22Rv1 (cell line): Measurements from ENCODE around the gene PDE4B.

Experiments used
- ZFX ChIP-seq: fragments of 450-650 bp; IDR thresholded peaks from 2 replicates; pipeline ENCODE4 v1.6.1; 2017; ENCODE audit warnings: antibody characterized with exemption, borderline replicate concordance
- TF ChIP-seq, protein P1 (sequence below): fragments of 450-650 bp; IDR thresholded peaks from 2 replicates; pipeline ENCODE4 v1.5.1; 2017; ENCODE audit warnings: mild to moderate bottlenecking

DNA sequence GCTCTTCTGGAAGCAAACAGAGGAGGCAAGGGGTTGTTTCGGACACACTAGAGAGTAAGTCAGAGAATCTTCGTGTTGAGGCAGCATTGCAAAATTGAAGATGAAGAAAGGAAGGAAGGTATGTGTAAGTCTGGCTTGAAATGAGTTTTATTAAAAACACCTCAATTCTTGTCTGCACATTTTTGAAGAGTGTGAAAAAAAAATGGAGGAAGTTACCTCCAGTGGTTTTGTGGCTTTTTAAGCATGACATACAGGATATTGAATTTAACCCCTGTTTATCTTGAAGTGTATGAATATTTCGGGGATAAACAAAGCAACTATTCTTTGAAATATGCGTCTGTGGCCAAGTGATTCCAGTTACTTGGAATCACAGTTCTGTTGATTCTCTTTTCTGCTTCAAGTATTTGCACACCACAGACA, 538.0 kb downstream of the PDE4B start:
- TF ChIP-seq, protein P1, sequence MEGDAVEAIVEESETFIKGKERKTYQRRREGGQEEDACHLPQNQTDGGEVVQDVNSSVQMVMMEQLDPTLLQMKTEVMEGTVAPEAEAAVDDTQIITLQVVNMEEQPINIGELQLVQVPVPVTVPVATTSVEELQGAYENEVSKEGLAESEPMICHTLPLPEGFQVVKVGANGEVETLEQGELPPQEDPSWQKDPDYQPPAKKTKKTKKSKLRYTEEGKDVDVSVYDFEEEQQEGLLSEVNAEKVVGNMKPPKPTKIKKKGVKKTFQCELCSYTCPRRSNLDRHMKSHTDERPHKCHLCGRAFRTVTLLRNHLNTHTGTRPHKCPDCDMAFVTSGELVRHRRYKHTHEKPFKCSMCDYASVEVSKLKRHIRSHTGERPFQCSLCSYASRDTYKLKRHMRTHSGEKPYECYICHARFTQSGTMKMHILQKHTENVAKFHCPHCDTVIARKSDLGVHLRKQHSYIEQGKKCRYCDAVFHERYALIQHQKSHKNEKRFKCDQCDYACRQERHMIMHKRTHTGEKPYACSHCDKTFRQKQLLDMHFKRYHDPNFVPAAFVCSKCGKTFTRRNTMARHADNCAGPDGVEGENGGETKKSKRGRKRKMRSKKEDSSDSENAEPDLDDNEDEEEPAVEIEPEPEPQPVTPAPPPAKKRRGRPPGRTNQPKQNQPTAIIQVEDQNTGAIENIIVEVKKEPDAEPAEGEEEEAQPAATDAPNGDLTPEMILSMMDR = no peak
- no peak for TF ChIP-seq ZFX
